Measurements from ENCODE around the gene SP3.
"Not testable (repeated sequence)": the region's sequence is repeated elsewhere in the genome, so short reads cannot be mapped to it uniquely, and the experiment has no call there.

Gene SP3

DNA sequence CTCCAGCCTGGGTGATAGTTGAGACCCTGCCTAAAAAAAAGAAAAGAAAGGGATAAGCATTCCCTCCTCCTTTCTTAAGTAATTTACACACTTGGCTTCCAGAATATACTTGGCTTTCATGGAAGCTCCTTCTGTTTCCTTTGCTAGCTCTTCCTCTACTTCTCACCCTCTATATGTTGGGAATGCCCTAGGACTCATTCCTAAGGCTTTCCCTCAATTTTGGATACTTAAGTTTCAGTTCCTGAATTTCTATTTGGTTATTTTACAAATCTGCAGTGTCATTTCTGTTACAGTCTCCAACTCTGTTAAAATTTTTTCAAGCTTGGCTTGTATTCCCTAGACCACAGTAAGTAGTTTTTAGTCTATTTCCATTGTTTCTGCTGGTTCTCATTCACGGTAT is 23.6 kb downstream of the SP3 start:
- no peak for DNase-seq

DNA sequence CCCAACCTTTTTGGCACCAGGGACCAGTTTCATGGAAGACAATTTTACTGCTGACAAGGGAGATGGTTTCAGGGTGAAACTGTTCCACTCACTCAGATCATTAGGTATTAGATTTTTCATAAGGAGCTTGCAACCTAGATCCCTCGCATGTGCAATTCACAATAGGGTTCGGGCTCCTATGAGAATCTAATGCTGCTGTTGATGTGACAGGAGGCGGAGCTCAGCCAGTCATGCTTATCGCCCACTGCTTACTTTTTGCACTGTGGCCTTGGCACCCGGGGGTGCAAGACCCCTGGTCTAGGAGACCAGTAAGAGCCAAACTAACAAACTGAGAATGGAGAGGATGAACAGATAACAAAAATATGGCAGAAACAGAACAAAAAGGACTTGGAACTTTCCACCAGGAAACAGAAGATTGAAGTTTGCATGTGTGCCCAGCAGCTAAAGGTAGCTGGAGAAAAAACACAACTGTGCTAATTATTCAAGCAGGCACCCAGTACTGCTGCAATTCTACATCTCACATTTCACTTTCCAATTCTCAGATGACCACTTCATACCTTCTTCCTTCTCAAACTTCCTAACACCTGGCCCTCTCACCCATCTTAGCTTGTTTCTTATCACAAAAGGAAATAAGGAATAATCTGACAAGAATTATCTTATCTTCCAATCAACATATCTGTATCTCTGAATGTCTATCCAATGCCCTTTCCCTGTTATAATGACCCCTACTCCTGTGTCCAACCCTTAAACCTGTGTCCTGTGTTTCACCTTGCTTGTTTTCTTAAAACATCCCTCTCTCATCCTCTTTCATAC is 24.8 kb downstream of the SP3 start:
- no peak for DNase-seq

DNA sequence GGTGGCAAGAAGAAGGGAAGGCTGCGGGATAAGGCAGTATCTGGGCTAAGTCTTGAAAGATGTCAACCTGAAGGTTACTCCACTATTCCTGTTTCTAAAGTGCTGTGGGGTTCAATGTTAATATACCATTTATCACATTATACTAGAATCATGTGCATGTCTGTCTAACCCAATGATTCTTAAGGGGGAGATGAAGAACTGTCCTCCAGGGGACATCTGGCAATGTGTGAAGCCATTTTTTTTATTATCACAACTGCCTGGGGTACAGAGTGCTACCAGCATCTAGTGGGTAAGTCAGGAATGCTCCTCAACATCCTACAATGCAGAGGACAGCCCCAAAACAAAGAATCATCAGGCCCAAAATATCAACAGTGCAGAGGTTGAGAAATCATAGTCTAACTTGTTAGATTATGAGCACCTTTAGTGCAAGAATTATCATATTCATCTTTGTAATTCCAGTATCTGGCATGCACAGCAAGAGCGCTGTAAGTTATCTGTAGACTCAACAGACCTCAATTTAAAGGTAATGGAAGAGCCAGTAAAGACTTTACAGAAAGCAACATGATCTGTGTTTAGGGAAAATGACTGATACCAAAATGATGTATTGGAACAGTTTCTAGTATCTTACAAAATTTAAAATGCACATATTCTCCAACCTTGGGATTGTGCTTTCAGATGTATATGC is 26.3 kb downstream of the SP3 start:
- DNase-seq = no peak

DNA sequence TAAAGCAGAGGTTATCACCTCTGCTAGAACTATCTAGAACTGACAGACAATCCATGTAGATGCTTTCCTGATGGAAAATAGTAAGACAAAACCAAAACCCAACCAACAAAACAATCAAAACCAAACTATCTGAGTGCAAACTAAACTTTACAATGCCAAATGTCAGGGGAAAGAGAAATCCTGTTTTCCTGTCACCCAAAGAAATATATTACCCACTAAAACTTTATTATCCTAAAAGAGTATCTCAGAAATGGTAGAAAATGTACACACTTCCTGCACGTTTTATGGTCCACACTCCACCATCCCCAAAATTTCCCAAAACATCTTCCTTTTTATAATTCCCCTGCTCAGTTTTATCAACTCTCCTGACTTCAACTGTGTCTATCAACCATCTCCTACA is 29.9 kb downstream of the SP3 start:
- no peak for DNase-seq

DNA sequence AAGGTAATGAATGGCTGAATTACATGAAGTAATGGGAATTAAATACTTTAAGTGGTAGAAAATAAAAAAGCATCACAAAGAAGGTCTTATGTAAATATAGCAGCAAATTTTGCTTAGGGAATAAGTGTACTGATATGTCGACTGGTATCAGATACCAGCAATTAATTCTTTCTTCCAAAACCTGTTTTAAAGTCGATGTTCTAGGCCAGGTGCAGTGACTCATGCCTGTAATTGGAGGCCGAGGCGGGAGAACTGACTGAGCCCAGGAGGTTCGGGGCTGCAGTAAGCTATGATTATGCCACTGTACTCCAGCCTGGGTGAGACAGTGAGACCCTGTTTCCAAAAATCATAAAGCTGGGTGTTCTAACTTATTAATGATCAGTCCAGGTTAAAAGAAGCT is 30.3 kb downstream of the SP3 start:
- no peak for DNase-seq

DNA sequence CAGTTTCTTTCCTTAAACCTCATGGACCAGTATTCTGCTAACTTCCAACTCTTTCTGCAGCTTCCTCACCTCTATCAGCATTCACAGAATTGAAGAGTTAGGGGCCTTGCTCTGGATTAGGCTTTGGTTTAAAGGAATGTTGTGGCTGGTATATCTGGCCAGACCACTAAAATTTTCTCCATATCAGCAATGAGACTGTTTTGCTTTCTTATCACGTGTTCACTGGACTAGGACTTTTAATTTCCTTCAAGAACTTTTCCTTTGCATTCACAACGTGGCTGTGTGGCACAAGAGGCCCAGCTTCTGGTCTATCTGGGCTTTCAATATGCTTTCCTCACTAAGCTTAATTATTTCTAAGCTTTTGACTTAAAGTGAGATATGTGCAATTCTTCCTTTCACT is 33.4 kb downstream of the SP3 start:
- no peak for DNase-seq

DNA sequence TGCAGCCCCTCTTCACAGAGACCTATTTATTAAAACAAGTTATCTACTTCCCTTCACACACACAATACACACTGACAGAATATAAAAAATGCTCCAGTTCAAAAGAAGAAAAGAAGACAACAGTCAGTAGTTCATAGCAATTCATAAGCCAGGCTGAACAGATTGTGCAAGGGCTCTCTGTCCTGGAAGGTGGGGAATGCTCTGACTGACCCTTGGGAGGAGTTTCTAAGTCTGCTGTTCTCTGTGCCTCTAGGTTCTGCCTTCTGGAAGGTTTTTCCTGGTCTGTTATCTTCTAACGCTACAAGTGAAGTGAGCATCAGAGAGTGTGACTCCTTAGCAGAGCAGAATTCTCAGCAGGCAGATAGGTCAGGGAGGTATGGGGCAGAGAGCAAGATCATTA is 35.7 kb downstream of the SP3 start:
- DNase-seq = no peak

GRCh38 chr2:173926875-173927274 is 38.3 kb downstream of the SP3 start:
- DNase-seq = no peak

- DNase-seq = no peak
Measured at GRCh38 chr2:173924285-173924684, 40.9 kb downstream of the SP3 start.

DNA sequence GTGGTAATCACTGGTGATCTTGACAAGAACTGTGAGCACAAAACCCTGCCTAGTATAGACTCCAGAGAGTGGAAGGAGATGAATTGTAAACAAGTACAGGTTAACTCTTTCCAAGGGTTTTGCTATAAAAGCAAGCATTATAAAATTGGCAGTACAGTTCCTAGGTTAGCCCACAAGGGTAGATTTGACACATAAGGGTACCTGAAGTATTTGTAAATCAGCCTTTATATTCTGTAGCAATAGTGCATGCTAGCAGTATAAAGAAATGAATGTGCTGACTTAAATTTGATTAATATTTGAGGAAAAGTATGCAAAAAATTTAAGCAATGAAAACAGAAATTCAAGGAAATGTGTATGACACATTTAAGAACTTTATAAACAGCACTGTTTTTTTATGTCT is 42.4 kb downstream of the SP3 start:
- DNase-seq = no peak

- DNase-seq = no peak
Measured at GRCh38 chr2:173922068-173922467, 43.1 kb downstream of the SP3 start.

GRCh38 chr2:173914055-173914927 is 50.9 kb downstream of the SP3 start:
- DNase-seq = no peak

DNA sequence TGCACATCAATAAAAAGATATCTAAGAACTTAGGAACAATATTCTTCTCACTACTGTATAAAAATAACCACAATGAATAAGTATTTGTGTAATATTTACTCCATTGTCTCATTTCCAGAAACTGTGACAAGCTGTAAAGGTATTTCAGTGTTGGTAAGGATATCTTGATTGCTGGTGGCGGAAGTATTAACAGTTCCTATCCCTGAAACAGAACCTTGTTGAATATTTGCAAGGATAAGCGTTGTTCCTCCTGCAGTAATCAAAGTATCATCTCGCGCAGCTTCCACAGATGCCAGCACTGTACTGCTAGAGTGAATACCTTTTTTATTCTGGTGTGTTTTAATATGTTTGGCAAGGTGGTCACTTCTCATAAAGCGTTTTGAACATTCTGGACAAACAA is 55.3 kb downstream of the SP3 start:
- DNase-seq = no peak

DNA sequence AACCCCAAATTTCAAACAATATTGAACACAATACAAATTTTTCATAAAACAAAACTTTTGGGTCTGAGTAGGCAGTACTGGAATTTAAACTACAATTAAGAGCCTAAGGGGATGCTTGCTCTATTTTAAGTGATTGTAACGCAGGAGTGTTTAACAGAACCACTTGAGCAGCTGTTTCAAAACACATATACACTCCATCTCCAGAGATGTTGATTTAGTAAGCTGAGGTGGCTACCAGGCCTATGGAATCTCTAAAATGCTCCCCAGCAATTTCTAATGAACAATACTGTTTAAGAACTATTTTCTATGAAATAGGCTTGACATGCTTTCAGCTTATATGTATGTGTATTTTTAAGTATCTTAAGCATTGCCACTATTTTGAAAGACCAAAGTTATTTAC is 58.5 kb downstream of the SP3 start:
- no peak for DNase-seq

- no peak for DNase-seq
Measured at GRCh38 chr2:173903601-173904394, 61.4 kb downstream of the SP3 start.

DNA sequence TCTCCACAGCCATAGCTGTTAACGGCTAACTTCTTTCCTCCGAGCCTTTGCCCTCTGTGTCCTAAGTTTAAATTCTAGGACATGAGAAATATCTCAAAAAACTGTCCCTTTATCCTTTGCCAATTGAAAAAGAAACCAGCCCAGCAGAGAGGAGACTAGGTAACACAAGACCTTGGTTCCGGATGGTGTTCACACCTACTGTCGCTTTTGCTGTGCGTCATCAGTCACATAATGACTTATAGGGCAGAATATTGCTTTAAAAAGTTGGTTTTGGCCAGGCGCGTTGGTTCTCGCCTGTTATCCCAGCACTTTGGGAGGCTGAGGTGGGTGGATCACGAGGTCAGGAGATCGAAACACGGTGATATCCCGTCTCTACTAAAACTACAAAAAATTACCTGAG is 66.2 kb downstream of the SP3 start:
- no peak for DNase-seq

DNA sequence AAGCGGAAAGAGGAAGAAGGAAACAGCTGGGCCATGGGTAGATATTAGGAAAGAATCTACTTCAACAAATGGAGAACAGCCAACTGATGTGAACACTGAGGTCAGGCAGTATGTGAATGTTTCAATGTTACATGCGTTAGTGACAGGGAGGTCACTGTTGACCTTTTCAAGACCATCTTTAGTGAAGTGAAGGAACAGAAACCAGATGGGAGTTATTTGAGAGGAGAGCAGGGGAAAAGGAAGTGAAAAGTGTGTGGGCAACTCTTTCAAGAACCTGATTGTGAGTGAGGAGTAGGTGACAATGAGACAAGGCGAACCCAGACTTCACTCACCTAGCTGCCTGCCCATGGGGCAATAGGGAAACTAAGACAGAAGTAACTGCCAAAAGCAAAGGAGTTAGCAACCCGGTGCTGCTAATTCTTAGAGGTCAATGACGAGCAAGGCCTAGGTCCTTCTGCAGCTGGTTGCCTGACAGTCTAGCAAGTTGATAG is 67.0 kb downstream of the SP3 start:
- no peak for DNase-seq

DNA sequence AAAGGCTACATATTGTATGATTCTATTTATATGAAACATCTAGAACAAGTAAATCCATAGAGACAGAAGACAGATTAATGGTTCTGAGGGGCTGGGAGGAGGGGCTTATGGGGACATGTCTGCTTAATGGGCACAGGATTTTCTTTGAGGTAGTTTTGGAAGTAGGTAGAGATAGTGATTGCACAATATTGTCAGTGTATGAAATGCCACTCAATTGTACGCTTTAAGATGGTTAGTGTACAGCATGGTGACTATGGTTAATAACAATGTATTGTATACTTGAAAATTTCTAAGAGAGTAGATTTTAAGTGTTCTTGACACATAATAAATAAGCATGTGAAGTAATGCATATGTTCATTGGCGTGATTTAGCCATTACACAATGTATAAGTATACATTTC is 68.4 kb downstream of the SP3 start:
- DNase-seq = no peak

DNA sequence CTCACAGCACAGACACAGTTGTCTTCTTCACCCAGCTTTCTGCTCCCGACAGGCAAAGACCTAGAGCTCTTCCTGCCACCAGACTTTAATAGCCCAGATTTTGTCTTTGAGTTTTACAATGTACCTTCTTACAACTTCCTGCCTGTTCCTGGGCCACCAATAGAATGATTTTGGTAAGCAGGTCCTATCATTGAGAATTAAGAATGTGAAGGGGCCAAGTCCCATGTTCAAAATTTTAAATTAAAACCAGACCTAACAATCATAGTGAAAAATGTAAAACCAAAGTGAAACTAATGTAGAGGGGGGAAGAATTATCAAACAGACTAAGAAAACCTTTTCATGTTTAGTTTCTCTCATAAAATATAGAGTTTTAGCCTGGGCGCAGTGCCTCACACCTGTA is 72.8 kb downstream of the SP3 start:
- no peak for DNase-seq

DNA sequence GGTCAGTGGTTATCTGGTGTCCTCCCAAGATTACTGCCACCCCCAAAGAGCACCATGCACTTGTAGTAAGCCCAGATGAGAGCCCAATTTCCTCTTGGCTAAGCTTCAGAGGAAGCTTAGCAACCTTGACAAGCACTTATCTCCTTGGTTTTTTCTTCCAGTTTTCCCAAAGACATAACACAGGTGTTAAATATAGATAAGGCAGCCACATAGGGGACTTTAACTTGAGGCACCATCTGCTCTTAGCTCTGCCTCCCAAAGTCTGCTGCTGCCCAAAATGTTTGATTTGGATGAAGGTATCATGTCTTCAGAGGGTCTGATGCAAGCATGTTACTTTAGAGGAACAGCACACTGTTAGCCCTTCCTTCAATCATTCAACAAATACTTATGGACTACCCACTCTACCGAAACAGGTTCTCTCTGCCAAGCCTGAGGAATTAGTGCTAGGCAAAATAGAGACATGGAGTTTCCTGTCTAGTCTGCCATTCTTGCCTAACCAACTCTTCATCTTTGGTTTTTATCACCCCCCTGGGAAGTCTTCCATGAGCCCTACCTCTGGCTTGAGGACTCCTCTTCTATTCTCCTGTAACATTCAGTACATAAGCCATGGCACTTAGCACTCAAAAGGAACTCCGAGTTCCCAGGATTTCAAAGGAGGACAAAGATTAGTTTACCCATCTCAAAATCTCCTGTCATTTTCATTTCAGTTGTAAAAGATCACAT is 73.7 kb downstream of the SP3 start:
- DNase-seq = no peak

DNA sequence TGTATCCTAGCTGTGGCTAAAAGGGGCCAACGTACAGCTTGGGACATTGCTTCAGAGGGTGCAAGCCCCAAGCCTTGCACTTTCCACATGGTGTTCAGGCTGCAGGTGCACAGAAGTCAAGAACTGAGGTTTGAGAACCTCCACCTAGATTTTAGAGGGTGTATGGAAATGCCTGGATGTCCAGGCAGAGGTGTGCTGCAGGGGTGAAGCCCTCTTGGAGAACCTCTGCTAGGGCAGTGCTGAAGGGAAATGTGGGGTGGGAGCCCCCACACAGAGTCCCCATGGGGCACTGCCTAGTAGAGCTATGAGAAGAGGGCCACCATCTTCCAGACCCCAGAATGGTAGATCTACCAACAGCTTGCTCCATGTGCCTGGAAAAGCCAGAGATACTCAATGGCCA is 75.7 kb downstream of the SP3 start:
- DNase-seq = not testable (repeated sequence)

DNA sequence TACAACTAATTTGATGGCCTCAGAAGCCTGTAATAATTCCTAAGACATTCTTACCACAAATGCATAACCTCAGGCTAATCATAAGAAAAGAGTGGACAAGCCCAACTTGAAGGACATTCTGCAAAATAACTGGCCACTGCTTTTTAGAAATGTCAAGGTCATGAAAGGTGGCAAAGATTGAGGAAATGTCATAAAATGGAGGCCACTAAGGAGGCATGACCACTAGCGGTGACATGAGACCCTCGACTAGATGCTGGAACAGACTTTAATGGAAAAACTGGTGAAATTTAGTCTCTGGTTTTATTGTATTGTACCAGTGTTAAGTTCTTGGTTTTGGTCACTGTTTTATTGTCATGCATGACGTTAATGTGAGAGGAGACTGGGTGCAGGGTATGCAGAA is 78.6 kb downstream of the SP3 start:
- no peak for DNase-seq

All from cerebellar nuclear complex (tissue), 1 donor.